OCI-LY1 (cell line): ENCODE data around the gene DDAH1.

Source experiments
- H2AFZ ChIP-seq: fragments of 200-600 bp; sonication (generic), shearing (Covaris generic); 2 replicates; pipeline ENCODE4 v1.6.0; 2014; ENCODE audit warnings: antibody characterized with exemption, mild to moderate bottlenecking, low read length
- H3F3A ChIP-seq: fragments of 200-600 bp; sonication (generic), shearing (Covaris generic); 2 replicates; pipeline ENCODE4 v1.6.0; 2014; ENCODE audit warnings: mild to moderate bottlenecking, antibody characterized with exemption, low read length, moderate library complexity; ENCODE audit not compliant: insufficient read depth
- H3K27ac ChIP-seq: fragments of 200-600 bp; sonication (generic); 2 replicates; pipeline ENCODE4 v1.5.1; 2014; ENCODE audit warnings: low read length, mixed run types, mild to moderate bottlenecking, low read depth; ENCODE audit not compliant: poor library complexity, severe bottlenecking
- H3K27me3 ChIP-seq: fragments of 200-600 bp; sonication (generic); 2 replicates; pipeline ENCODE4 v1.6.0; 2014; ENCODE audit warnings: antibody characterized with exemption, mild to moderate bottlenecking, low read length, moderate library complexity; ENCODE audit not compliant: insufficient read depth
- H3K36me3 ChIP-seq: fragments of 200-600 bp; sonication (generic); 2 replicates; pipeline ENCODE4 v1.6.1; 2014; ENCODE audit warnings: mild to moderate bottlenecking, antibody characterized with exemption, low read length, moderate library complexity, mixed read lengths; ENCODE audit not compliant: insufficient read depth
- H3K4me1 ChIP-seq: fragments of 200-600 bp; sonication (generic); 2 replicates; pipeline ENCODE4 v1.5.1; 2014; ENCODE audit warnings: mild to moderate bottlenecking, low read length, moderate library complexity; ENCODE audit not compliant: insufficient read depth, severe bottlenecking
- H3K4me2 ChIP-seq: fragments of 200-600 bp; sonication (generic), shearing (Covaris generic); 2 replicates; pipeline ENCODE4 v1.6.1; 2014; ENCODE audit warnings: low read length
- H3K4me3 ChIP-seq: fragments of 200-600 bp; sonication (generic); 2 replicates; pipeline ENCODE4 v1.5.1; 2014; ENCODE audit warnings: low read length, low read depth, mild to moderate bottlenecking, mixed read lengths; ENCODE audit not compliant: poor library complexity, severe bottlenecking
- H3K79me2 ChIP-seq: fragments of 200-600 bp; shearing (Covaris generic); 2 replicates; pipeline ENCODE4 v1.6.1; 2016; ENCODE audit warnings: mixed run types, low read length, mixed read lengths; ENCODE audit not compliant: insufficient read depth
- H3K9ac ChIP-seq: fragments of 200-600 bp; sonication (generic), shearing (Covaris generic); 2 replicates; pipeline ENCODE4 v1.6.1; 2014; ENCODE audit warnings: mild to moderate bottlenecking, low read length, mixed read lengths
- H3K9me2 ChIP-seq: fragments of 200-600 bp; sonication (generic), shearing (Covaris generic); 2 replicates; pipeline ENCODE4 v1.6.1; 2014; ENCODE audit warnings: low read depth, mild to moderate bottlenecking, low read length, mixed read lengths
- H3K9me3 ChIP-seq: fragments of 200-600 bp; shearing (Covaris generic); 2 replicates; pipeline ENCODE4 v1.6.1; 2014; ENCODE audit warnings: low read length, mixed read lengths
- H4K20me1 ChIP-seq: fragments of 200-600 bp; sonication (generic), shearing (Covaris generic); 2 replicates; pipeline ENCODE4 v1.6.0; 2016; ENCODE audit warnings: mild to moderate bottlenecking, low read length; ENCODE audit not compliant: insufficient read depth
- CTCF ChIP-seq: fragments of 200-600 bp; sonication (generic), shearing (Covaris generic); IDR thresholded peaks from 2 replicates; pipeline ENCODE4 v1.5.1; 2017; ENCODE audit warnings: mild to moderate bottlenecking, antibody characterized with exemption, low read length, moderate library complexity, mixed read lengths
- EZH2 ChIP-seq: fragments of 200-600 bp; sonication (generic), shearing (Covaris generic); IDR thresholded peaks from 2 replicates; pipeline ENCODE4 v1.8.0; 2017; ENCODE audit warnings: borderline replicate concordance, mixed run types, mild to moderate bottlenecking, antibody characterized with exemption, low read length, moderate library complexity, mixed read lengths

The DDAH1 gene

GRCh38 chr1:85495556-85495955 is 30.6 kb upstream of the DDAH1 start:
- H3K9me3 ChIP-seq, result no peaks in the 10 kb centered on the region
- H3F3A ChIP-seq, result no peaks in the 10 kb centered on the region
- H4K20me1 ChIP-seq, result no peaks in the 10 kb centered on the region
- H3K79me2 ChIP-seq, result no peaks in the 10 kb centered on the region
- H3K4me3 ChIP-seq, result no peak overlapping the region
- H2AFZ ChIP-seq, result no peak overlapping the region
- no peaks in the 10 kb centered on the region for H3K4me1 ChIP-seq
- H3K27me3 ChIP-seq, result no peaks in the 10 kb centered on the region
- H3K27ac ChIP-seq, result no peak overlapping the region
- no peaks in the 10 kb centered on the region for H3K36me3 ChIP-seq
- no peak for TF ChIP-seq CTCF
- TF ChIP-seq EZH2, result no peak
- no peaks in the 10 kb centered on the region for H3K9me2 ChIP-seq
- no peak overlapping the region for H3K4me2 ChIP-seq
- H3K9ac ChIP-seq, result no peak overlapping the region

- H4K20me1 ChIP-seq, result no peaks in the 10 kb centered on the region
- no peak overlapping the region for H3K4me3 ChIP-seq
- H3K27me3 ChIP-seq, result no peaks in the 10 kb centered on the region
- H3K9me3 ChIP-seq, result no peaks in the 10 kb centered on the region
- H3F3A ChIP-seq, result no peaks in the 10 kb centered on the region
- no peaks in the 10 kb centered on the region for H3K4me1 ChIP-seq
- no peak overlapping the region for H3K9ac ChIP-seq
- no peaks in the 10 kb centered on the region for H3K36me3 ChIP-seq
- no peaks in the 10 kb centered on the region for H3K9me2 ChIP-seq
- TF ChIP-seq CTCF (no peak), EZH2 (no peak)
- no peaks in the 10 kb centered on the region for H3K79me2 ChIP-seq
- no peak overlapping the region for H3K4me2 ChIP-seq
- H2AFZ ChIP-seq, result no peak overlapping the region
- H3K27ac ChIP-seq, result no peak overlapping the region
Observed at GRCh38 chr1:85494904-85495266, 29.9 kb upstream of the DDAH1 start.

- Histone ChIP-seq H3K4me3 (no peak overlapping the region), H3K79me2 (no peaks in the 10 kb centered on the region), H3F3A (no peaks in the 10 kb centered on the region), H3K9me2 (no peaks in the 10 kb centered on the region), H4K20me1 (no peaks in the 10 kb centered on the region), H3K9me3 (no peaks in the 10 kb centered on the region), H2AFZ (no peak overlapping the region), H3K27me3 (no peaks in the 10 kb centered on the region), H3K27ac (no peak overlapping the region), H3K4me1 (no peaks in the 10 kb centered on the region), H3K9ac (no peak overlapping the region), H3K36me3 (no peaks in the 10 kb centered on the region), H3K4me2 (no peak overlapping the region)
- no peak for TF ChIP-seq EZH2
- no peak for TF ChIP-seq CTCF
Observed at GRCh38 chr1:85494074-85494903, 29.3 kb upstream of the DDAH1 start.
